GM12891 (cell line): Measurements from ENCODE around the gene DEPDC5.
A peak's percentile ranks its signal among the peaks of the same experiment; 100 is the strongest.
"Not testable (repeated sequence)": the region's sequence is repeated elsewhere in the genome, so short reads cannot be mapped to it uniquely, and the experiment has no call there.

Experiments used
- DNase-seq: peaks from one replicate; pipeline ENCODE4 v3.0.0; 2011; ENCODE audit warnings: low spot score; ENCODE audit not compliant: insufficient read length
- FAIRE-seq: peaks from 2 replicates; lab custom pipeline; 2011; peaks lifted over from hg19 to GRCh38; lab: Jason Lieb, UNC
- PAX5 ChIP-seq: IDR thresholded peaks from 2 replicates; pipeline ENCODE4 v1.6.1; 2011; ENCODE audit warnings: low read length, moderate library complexity, mild to moderate bottlenecking; ENCODE audit not compliant: insufficient read depth, severe bottlenecking
- POLR2A ChIP-seq: IDR thresholded peaks from 2 replicates; pipeline ENCODE4 v1.6.1; 2011; ENCODE audit warnings: low read depth, low read length, control low read depth
- POLR2AphosphoS5 ChIP-seq: IDR thresholded peaks from 2 replicates; pipeline ENCODE4 v1.6.1; 2011; ENCODE audit warnings: low read depth, low read length, control low read depth
- POU2F2 ChIP-seq: IDR thresholded peaks from 2 replicates; pipeline ENCODE4 v1.6.1; 2011; ENCODE audit warnings: low read depth, mild to moderate bottlenecking, control low read depth, low read length, moderate library complexity
- SPI1 ChIP-seq: IDR thresholded peaks from 2 replicates; pipeline ENCODE4 v1.6.1; 2011; ENCODE audit warnings: low read depth, low read length, control low read depth
- TAF1 ChIP-seq: IDR thresholded peaks from 2 replicates; pipeline ENCODE4 v1.6.1; 2011; ENCODE audit warnings: low read depth, low read length, control low read depth

DEPDC5 gene

DNA sequence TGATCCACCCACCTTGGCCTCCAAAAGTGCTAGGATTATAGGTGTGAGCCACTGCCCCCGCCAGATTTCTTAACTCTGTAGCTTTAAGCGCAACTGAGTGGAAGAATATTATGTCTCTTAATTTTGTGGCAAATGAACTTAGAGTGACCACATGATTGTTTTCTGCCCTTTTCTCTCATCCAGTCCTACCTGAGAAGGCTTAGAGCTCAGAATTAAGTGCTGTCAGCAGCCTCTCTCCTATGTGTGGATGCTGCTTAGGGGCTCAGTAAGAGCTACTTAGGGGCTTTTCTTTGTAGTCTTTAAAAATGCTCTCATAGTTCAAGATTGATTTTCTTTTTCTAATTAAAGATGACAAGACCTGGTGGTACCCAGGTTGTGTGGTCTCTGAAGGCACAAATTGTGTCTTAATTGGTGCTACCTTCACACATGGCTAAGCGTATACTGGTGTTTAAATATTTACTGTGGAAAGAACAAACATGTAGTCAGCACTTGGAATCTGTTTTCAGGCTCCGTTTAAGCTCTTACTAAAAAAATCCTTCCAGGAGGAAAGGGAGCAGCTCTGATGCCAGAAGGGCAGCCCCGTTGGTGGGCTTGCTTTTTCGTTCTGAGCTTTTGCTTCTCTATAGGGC, 59.3 kb downstream of the DEPDC5 start:
- no peak for FAIRE-seq
- no peak for DNase-seq
- TF ChIP-seq PAX5, result no peak

DNA sequence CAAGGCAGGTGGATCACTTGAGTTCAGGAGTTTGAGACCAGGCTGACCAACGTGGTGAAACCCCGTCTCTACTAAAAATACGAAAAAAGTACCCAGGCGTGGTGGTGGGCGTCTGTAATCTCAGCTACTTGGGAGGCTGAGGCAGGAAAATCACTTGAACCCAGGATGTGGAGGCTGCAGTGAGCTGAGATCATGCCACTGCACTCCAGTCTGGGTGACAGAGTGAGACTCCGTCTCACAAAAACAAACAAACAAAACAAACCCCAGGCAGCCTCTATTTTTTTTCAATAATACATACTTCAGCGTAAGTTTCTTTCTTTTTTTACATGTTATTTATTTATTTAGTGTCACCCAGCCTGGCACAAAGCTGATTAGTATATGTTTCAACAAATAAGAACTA, 60.1 kb downstream of the DEPDC5 start:
- not testable (repeated sequence) for DNase-seq, FAIRE-seq

- no peak for DNase-seq
- no peak for TF ChIP-seq PAX5
- TF ChIP-seq SPI1, result no peak
- TF ChIP-seq POLR2A, result no peak
- FAIRE-seq, result no peak
These were observed 61.1 kb downstream of the DEPDC5 start for GRCh38 chr22:31814942-31815341.

GRCh38 chr22:31815383-31815814, 61.6 kb downstream of the DEPDC5 start:
- FAIRE-seq, DNase-seq: not testable (repeated sequence)

DNA sequence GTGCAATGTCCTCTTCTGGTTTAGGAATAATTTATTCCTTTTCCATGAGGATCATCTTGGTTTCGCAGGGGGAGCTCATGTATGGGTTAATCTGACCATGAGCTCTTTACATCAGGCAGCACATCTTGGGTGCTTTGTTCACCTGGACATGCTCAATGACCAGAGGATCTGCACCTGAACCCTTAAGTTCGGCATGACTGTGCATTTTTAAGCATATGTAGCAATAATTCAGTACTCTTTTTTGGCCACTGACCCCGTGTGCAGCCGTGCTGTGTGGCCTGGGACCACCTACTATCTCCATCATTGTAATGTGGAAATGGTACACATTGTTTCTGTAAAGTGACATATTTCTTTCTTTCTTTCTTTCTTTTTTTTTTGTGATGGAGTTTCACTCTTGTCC, 62.9 kb downstream of the DEPDC5 start:
- no peak for FAIRE-seq

DNA sequence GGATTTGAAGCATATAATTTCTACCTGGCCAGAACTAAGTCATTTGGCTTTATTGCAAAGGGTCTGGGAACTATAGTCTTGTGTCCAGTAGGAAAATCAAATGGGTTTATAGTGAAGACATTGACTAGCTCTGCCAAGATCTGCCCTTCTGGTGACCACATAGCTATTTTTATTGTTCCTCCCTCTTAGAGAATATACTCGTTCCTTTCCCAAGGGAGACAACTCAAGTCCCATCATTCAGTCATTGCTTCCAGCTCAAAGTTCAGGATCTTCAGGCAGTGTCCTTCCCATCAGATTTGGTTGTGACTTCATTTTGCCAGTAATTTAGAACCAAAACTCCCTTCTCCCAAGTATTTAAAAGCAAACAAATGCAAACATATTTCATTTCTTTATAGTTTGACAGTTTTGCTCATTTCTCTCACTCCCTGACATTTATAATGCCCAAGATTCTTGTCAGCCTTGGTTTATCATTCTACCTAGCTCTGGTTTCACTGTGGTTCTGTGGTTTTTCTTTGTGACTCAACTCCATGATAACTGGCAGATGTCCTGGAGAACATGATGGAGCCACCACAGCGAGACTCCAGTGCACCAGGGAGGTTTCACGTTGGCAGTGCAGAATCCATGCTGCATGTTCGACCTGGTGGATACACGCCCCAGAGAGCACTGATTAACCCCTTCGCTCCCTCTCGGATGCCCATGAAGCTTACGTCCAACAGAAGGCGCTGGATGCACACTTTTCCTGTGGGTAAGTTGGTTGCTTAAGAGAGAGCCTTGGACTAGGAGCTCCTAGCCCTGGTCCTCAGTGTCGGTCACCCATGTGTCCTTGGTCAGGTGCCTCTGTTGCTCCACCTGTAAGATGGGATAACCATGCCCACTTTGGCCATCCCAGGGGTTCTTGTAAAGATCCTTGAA, 64.9 kb downstream of the DEPDC5 start:
- TF ChIP-seq POLR2A (no peak), TAF1 (no peak), SPI1 (no peak), POLR2AphosphoS5 (no peak), POU2F2 (no peak), PAX5 (no peak)
- DNase-seq (no peak), FAIRE-seq (no peak)

More for the DNA sequence above, 62.9 kb downstream of the DEPDC5 start:
- DNase-seq, result no peak
- no peak for TF ChIP-seq PAX5
- TF ChIP-seq POLR2AphosphoS5, result no peak
- TF ChIP-seq POLR2A, result no peak
- no peak for TF ChIP-seq POU2F2

DNA sequence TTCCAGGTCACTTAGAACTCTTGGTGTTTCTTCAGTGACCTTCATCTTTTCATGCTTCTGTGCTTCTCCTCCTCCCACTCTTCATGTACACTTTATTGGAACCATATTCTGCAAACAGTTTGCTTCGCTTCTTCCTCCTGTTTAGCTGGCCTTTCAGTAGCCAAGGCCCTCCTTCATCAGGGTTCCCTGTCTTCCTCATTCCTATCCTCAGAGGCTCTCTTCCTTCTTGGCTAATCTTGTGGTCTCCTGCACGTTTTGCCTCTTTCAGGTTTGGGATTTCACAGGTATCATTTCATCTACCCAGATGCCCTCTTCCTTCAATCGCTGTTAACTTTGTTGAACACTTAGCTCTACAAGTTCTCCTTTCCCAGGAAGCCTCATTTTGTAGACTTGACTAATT, 66.8 kb downstream of the DEPDC5 start:
- no peak for TF ChIP-seq PAX5
- no peak for TF ChIP-seq TAF1
- TF ChIP-seq POLR2A, result no peak
- no peak for TF ChIP-seq SPI1
- no peak for DNase-seq
- FAIRE-seq, result no peak

DNA sequence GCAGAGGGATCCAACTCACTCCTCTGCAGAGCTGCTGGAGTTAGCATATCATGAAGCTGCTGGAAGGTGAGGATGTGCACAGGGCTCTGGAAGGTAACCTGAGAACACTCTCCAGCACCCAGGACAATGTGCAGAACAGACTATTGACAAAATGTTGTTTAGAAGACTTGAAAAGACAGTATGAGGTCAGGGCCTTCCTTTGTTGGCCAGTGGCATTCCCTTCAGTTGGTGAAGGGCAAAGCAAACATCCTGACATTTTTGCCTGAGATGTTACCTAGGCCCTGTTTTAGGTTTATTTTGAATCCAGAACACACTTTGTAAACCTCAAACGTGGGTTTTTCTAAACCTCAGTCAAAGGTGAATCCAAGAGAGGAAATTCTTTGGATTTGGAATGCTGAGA, 67.8 kb downstream of the DEPDC5 start:
- TF ChIP-seq POU2F2 (no peak), SPI1 (no peak), POLR2AphosphoS5 (no peak), PAX5 (no peak), TAF1 (no peak), POLR2A (no peak)
- no peak for DNase-seq
- FAIRE-seq, result no peak

DNA sequence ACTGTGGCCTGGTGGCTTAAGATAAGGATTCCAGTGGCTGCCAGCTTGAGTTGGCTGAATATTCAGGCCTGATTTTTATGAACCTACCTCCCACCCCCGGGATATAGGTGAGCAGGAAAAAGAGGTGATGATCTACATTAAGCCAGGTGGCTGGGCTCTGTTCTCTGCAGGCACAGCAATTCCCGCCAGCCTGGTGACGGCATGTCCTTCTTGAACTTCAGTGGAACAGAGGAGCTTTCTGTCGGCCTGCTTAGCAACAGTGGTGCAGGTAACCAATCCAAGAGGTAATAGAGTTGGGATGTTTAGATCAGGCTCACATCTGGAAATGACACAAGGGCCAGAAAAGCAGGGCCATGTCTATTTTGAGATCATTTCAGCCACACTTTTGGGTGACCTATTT, 68.7 kb downstream of the DEPDC5 start:
- no peak for FAIRE-seq
- no peak for DNase-seq
- TF ChIP-seq POU2F2 (no peak), POLR2A (no peak), SPI1 (no peak), TAF1 (no peak), PAX5 (no peak), POLR2AphosphoS5 (no peak)

DNA sequence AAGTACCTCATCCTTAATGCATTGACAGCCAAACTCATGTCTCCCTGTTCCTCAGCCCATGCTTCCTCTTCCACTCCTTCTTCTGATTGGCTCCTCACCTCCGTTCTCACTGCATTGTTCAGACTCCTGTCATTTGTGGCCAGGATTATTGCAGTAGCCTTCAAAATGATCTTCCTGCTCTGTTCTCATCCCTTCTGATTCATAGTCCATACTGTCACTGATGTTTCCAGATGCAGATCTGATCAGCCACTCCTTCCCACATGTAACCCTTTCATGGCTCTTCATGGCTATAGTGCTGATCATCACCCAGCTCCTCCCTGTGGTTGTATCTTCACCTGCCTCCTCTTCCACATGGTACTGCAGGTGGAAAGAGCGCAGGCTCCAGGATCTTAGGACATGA, 71.7 kb downstream of the DEPDC5 start:
- DNase-seq (no peak), FAIRE-seq (no peak)
- TF ChIP-seq POU2F2 (no peak), PAX5 (no peak), POLR2AphosphoS5 (no peak), POLR2A (no peak), TAF1 (no peak), SPI1 (no peak)

GRCh38 chr22:31826443-31826842, 72.6 kb downstream of the DEPDC5 start:
- FAIRE-seq, result no peak
- DNase-seq, result no peak
- TF ChIP-seq TAF1, result no peak
- no peak for TF ChIP-seq POLR2AphosphoS5

DNA sequence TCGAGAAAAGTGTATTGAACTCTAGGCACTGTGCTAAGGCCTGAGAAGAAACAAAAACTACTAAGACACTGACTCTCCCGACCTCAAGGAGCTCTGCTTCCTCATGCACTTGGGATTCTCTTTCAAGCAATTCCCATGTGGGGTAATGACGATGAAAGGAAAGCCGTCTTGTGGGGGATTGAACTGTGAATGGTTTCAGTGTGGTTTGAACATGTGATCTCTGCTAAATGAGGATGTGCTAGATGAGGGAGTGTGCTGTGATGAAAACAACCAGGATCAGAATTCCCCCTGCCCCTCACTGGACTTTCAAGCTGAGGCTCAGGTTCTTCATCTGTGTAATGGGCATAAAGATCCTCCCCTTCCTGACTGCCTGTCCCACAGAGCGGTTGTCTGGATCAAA, 74.9 kb downstream of the DEPDC5 start:
- peak; percentile 45 for FAIRE-seq
- TF ChIP-seq POLR2A, result no peak
- peak; percentile 43; the same call in 1 of the 2 replicates for TF ChIP-seq SPI1
- DNase-seq, result no peak
